AG08395 (cell line): ENCODE measurements around the gene KRTAP10-4.
"Not testable (repeated sequence)": the region's sequence is repeated elsewhere in the genome, so short reads cannot be mapped to it uniquely, and the experiment has no call there.

ENCODE experiments used
- DNase-seq: peaks from one replicate; pipeline ENCODE4 v3.0.0; 2012; ENCODE audit warnings: mixed read lengths, low spot score

Gene KRTAP10-4

DNA sequence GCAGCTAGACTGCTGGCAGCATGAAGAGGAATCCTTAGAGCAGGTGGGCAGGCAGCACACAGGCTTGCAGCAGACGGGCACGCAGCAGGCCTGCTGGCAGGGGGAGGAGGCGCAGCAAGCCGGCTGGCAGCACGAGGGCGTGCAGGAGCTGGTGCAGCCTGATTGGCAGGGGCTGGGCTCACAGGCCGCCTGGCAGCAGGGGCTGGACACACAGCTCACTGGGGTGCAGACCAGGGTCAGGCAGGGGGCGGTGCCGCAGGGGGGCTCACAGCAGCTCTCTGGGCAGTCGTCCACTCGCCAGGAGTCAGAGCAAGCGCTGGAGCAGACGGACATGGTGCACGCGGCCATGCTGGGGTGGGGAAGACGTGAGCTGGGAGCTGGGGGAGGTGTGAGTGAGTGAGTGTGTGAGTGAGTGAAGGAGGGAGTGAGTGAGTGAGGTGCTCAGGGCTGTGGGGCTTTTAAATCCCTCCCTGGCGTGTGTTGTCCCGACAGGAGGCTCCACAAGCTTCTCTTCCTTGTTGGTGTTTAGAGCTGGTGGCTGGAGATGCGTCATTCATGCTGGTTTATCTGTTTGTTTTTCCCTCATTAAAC, 6.8 kb downstream of the KRTAP10-4 start, which contains the start of gene KRTAP10-5:
Gene KRTAP10-5, minus strand, starts transcription at position 374 of the 591 bp plus-strand sequence. Its CDS starts 26 bp downstream, at position 348.
- not testable (repeated sequence) for DNase-seq

DNA sequence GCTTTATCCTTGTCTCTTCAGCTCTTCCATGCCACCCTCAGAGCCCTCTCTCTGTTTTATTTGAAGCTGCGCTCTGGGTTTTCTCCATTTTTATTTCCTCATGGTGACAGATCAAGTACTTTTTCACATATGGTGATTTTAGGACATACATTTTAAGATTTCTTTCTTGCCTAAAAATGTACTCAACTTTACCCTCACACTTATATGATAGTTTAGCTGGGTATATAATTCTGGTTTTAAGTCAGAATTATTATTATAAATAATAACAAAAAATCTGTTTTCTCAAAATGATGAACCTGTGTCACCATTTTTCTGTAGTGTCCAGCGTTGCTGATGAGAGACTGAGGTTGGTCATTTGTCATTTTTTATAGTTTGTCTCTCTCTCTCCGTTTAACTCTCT, 7.6 kb downstream of the KRTAP10-4 start:
- no peak for DNase-seq

DNA sequence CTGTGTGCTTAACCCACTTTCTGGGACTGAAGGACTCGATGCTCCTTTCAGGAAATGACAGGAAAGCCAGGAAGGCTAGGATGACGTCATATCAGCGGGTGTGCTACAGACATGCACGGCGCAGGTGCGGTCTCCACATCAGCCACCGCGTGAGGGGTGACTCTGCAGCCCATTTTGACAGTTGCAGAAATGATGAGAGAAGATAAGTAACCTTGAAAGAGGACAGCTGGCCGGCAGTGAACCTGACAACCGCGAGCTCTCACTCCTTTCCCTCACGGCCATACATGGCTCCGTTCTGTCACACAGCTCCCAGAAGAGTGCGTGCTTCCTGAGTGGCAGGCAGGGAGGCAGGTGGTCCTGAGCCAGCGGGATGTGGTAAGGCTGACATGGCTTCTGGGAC, 8.5 kb downstream of the KRTAP10-4 start:
- DNase-seq, result no peak

DNA sequence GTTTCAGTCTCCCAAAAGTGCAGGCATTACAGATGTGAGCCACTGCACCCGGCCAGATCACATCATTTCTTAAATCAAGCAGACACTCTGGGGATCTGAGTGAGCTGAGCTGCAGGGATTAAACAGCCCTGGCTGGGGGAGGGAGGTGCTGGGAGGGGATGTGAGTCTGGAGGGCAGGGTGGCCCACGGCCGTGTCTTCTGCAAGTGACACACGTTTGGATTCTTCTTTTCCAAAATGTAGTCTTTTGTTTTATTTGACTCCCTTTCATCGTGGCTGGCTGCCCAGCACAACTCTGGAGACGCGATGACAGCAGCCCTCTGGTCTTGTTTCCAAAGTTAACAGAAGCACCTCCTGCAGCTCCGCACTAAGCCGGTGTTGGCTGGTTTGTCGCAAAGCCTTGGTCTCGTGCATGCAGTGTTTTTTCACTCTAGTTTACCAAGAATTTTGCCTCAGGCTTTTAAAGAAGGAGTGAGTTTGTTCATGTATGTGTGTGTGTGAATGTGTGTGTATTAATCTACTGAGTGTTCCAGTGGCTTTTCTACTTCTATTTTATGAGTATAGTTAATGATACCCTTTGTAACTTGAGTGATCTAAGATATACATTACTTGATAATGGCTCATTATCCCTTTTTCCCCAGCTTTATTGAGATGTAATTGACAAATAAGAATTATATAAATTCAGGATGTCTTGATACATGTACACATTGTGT, 9.7 kb downstream of the KRTAP10-4 start:
- DNase-seq, result no peak

DNA sequence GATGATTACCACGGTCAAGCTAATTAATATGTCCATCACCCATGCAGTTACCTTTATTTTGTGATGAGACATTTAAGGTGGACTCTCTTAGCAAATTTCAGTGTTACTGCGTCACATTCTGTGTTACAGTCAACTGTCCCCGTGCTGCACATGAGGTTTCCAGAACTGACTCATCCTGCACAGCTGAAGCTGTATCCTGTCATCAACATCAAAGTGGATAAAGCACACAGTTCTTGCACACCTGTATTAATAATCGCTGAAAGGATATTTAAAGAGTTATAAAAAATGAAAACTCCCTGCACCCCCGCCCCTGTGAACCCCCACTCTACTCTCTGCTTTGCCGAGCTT, 10.2 kb downstream of the KRTAP10-4 start:
- DNase-seq, result no peak

DNA sequence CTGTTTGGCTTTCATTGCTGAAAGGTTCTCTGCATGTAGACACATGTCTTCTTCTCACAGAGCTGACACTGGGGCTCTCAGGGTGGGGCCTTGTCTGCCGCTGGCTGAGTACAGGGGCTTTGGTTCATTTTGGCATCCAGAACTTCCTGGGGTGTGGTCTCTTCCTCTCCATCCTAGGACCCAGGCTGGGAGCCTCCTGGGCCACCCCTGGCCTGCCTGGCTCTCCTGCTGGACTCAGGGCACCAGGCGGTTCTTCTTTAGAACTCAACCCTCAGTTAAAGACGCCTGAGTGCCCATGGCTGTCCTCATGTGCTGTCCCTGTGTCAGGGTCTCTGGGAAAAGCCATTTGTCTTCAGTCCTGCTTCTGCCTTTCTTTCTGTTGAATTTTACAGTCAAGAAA, 12.4 kb downstream of the KRTAP10-4 start:
- no peak for DNase-seq

DNA sequence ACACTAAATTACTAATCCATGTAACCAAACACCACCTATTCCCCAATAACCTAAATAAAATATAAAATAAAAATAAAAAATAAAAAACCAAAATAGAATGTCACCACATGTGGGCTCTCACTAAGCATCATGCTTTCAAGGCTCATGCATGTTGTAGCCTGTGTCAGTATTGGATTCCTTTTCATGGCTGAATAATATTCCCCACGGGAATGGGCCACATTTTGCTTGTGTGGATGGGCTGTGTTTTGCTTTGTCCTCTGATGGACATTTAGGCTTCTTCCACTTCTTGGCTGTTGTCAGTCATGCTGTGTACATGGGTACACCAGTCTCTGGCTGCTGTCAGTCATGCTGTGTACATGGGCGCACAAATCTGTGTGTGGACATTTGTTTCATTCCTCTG, 15.6 kb downstream of the KRTAP10-4 start:
- no peak for DNase-seq

DNA sequence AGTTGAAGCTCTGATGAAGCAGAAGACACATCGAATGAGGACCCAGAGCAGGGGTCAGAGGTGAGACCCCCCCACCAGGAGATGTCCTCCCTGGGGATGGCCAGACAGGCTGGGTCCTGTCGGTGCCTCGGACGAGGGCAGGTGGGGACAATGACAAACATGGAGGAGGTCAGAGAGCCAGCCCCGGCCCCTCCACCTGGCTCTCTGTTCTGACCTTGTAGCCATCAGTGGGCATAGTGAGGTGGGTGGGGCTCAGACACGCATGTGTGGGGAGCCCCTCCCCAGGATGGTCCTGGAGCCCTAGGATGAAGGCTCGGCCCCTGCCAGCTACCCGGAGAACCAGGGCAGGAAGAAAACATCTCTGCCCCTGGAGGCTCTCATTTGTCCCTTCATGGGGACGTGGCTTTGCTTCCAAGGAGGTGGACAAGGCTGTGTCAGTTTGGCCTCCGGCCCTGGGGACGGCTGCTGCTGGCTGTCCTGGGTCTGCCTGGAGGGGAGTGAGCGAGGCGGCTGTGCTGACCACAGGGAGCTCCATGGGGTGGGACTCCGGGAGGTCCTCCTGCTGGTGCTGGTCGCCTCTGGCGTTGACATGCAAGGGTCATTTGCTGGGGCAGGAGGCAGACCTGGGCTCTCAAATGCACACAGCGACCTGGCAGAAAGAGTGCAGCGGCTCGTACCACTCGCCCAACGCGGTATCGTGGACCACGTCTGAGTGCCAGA, 16.2 kb downstream of the KRTAP10-4 start:
- DNase-seq, result no peak

DNA sequence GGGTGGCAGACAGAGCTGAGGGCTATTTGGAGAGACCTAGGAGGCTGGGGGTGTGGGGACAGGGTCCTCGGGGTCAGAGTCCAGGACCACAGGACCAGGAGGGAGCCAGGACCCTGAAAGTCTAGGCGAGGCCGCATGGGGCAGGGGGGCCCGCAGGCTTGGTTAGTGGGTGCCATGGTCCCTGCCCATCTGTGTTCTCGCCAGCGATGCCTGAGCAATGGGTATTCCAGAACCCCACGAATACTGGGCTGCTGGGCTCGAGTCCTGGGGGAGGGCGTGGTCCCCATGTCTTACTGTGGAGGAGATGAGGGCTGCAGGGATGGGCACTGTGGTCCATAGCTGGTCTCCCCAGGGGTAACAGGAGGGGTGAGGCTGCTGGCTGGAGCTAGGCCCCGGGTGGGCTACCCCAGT, 16.8 kb downstream of the KRTAP10-4 start:
- DNase-seq, result no peak

DNA sequence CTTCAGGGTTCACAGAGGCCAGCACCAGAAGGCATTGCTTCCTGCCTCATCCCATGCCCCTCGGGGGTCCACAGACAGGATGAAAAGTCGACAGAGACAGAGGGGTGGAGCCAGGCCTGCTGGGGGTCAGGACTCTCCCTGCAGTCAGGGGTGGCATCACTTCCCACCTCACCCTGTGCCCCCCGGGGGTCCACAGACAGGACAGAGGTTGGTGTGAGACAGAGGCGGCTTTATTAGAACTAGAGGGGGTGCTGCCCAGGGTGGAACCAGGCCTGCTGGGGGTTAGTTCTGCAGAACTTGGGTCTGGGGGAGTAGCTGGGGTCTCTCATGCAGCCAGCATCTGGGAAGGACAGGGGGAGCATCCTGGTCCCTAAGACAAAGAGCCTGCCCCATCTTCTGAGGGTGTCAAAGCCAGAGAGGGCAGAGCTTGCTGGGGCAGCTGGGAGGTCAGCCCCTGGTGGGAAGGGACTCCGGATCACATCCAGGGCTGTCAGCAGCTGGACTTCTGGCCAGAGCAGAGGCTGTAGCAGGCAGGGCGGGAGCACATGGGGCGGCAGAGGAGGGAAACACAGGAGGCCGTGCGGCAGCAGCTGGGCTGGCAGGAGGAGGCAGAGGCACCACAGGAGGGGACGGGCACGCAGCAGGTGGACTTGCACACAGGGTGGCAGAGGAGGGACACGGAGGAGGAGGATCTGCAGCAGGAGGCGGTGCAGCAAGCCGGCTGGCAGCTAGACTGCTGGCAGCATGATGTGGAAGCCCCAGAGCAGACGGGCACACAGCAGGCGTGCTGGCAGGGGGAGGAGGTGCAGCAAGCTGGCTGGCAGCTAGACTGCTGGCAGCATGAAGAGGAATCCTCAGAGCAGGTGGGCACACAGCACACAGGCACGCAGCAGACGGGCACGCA, 17.6 kb downstream of the KRTAP10-4 start:
- DNase-seq, result not testable (repeated sequence)

DNA sequence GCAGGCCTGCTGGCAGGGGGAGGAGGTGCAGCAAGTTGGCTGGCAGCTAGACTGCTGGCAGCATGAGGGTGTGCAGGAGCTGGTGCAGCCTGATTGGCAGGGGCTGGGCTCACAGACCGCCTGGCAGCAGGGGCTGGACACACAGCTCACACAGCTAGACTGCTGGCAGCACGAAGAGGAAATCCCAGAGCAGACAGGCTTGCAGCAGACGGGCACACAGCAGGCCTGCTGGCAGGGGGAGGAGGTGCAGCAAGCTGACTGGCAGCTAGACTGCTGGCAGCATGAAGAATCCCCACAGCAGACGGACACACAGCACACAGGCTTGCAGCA, 18.2 kb downstream of the KRTAP10-4 start:
- DNase-seq, result not testable (repeated sequence)

DNA sequence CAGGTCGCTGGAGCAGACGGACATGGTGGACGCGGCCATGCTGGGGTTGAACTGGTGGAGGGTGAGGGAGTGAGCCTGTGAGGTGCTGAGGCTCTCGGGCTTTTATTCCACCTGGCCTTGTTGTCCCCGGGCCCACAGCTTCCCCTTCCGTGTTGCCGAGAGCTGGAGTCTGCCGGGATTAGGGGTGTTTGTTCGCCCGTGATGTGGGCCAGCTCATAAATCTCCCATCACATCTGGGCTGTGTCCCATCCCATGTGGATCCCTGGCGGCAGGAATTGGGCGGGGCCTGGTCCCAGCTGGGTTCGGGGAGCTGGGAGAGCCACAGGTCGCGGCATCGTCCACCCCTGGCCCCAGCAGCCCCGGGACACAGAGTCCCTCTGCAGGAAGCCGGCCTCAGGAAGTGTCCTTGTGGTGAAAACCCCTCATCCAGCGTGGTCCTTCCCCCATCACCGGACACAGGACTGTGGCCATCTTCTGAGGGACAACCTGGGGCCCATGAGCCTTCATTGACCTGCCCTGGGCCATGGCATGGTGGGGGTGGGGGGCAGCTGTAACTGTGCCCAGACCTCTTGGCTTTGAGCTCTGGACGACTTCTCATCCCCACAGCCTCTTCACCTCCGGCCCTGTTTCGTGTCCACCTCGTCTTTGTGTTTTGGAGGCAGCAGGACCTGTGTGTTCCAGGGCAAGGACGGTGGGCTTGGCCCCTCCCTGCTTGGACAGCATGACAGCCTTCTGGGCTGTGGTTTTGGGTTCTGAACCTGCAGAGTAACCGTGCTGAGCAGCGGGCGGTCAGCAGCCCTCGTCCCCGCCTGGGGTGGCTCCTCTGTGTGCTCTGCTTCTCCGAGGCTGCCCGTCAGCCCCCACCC, 19.1 kb downstream of the KRTAP10-4 start, which contains the start of gene KRTAP10-6:
Gene KRTAP10-6, minus strand, starts transcription at position 60 of the 866 bp plus-strand sequence. Its CDS starts 21 bp downstream, at position 39.
- no peak for DNase-seq

DNA sequence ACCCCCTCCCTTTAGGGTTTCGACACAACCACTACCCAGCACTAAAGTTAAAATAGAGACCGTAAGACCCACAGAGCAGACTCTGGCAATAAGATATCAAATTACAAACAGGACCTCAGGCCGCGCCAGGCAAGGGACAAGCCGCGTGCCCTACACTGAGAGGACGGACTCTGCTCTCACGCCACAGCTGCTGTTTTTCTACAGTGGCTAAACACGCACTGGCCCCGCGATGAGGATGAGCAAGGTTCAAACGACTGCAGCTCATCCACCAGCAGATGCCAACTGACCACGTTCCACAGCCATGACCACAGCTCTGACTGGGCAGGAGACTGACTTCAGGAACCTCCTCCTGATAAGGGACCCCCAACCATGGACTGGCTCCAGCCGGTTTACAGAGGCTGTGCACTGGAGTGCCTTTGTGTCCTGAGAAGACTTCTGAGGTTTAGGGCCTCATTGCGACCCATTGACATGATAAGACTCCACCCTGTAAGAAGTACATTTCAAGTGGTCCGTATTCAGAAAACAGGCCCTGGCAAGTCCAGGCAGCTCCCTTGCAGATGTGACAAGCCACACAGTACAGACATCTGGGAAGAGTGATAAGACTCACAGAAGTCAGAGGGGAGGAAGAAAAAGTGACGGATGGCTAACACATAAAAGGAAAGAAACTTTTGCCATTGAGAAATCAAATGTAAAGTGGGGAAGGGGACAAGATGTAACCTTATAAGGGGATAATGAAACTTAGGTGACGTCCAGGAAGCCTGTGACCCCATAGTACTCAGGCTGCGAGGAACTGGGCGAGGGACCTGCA, 20.3 kb downstream of the KRTAP10-4 start:
- DNase-seq, result no peak

DNA sequence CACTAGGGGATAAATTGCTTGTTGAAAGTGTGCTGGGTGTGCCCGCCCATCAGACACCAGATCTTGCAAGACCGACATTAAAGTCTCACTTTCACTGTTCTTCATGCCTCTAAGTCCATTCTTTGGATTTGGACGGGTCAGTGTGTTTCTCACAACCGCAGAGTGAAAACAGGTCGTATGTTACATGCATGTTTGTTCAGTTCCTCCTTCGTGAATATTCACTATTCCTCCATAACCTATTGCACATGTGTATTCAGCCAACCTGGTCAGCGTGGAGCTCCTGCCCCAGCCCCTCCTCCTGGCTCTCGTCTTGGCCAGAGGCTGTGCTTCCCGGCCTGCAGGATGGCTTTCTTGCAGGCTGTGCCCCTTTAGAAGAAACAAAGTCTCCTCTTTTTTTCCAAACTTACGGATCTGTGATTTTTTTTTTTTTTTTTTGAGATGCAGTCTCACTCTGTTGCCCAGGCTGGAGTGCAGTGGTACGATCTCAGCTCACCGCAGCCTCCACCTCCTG, 20.9 kb downstream of the KRTAP10-4 start:
- DNase-seq, result no peak

DNA sequence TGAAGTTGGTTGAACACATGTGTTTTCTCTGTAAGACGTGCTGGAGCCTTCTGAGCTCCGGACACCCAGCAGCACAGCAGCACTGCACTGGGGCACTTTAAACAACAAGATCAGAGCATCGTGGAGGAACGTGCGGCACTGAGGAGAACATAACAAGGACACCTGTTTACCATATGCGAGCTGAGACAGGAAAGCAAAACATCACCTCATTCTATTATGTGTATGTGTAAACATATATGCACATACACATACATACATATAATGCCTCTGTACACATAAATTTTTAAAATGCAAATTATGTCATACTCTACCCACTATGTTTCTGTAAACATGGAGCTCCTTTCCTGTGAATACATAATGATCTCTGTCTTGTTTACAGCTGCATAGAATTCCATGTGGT, 22.0 kb downstream of the KRTAP10-4 start:
- DNase-seq, result no peak

DNA sequence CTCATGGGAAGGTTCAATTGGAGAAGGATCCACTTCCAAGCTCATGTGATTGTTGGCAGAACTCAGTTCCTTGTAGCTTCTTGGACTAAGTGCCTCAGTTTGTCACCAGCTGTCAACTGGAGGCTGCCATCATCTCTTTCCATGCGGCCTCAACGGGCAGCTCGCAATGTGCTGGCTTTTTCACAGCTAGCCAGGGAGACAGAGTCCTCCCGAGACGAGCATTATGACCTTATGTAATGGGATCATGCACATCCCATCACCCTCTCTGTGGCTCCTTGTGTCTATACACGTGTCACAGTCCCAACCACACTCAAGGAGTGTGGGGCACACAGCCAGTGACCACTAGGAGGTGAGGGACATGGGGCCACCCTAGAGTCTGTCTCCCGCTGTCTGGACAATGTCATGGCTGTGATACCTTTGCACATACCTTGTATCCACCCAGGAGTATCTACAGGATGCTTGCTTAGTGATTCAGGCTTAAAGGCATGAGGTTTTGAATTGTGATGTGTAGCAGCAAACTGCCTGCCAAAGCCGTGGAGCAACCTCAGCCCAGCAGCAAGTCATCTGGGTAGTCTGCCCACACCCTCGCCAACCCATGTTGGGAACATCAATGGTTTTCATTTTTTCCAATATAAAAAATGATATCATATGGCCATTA, 22.7 kb downstream of the KRTAP10-4 start:
- DNase-seq, result no peak

DNA sequence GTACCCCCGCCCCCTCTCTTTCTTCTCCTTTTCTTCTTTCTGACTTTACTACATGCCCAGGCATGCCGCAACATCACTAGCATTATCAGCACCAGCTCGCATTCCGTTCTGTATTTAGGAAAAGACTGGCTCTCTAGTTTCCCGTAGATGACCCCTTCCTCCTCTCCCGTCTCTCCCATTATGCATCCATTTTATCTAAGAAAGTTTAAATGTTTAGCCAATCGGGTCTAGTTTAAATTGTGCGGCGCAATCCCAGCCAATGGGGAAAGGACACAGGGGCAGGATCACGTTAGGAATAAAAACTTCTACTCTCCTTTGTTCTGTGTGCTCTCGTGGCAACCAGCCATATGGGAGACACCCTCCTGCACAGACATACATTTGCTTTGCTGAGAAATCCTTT, 24.5 kb downstream of the KRTAP10-4 start:
- no peak for DNase-seq

DNA sequence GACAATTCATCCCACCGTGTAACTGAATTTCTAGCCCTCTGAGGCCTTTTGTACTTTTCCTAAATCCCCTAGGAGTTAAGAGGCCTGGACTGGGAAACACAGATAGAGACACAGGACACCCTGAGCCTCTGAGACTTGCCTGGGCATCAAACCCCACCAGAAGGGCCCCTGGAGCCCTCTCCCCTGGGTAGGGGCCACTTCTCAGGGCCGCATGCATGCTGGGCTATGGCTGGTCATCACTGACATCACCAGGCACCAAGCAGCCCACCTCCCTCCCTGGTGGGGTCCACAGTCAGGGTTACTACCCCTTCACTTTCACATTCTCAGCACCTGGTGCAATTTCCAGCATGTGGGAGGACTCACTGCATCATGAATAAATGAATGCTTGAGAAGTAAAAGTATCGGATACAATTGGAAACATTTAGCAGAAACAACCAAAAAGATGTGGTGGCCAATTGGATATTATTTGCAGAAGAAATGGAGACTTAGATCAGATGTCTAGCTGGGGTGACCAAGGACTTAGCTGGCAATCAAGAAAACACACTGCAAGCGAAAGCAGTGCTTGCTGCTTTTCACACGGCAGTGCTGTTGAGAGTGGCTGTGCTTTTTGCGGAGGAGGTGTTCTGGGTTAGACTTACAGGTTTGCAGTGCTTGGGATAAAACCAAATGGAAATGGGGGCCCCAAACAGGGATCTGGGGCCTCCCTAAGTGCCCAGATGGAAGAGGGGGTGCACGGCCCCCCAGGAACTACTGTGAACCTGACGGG, 25.9 kb downstream of the KRTAP10-4 start:
- no peak for DNase-seq
